Suppressor macrophage (primary cell): Measurements from ENCODE around the gene SMC2.

Experiments
- DNase-seq, 4 experiments: peaks; one replicate each; pipeline ENCODE4 v3.0.0-alpha.2; 2020 to 2022
- total RNA-seq, 17 experiments: gene quantifications; one replicate each; lab custom pipeline; 2026; ENCODE audit warnings: mixed read lengths in 6 of 17, inconsistent platforms in 3 of 17; lab: John Stamatoyannopoulos, UW

Gene SMC2
- total RNA-seq: 19.6 to 135 (median 57.3) reads per million in 17 experiments

DNA sequence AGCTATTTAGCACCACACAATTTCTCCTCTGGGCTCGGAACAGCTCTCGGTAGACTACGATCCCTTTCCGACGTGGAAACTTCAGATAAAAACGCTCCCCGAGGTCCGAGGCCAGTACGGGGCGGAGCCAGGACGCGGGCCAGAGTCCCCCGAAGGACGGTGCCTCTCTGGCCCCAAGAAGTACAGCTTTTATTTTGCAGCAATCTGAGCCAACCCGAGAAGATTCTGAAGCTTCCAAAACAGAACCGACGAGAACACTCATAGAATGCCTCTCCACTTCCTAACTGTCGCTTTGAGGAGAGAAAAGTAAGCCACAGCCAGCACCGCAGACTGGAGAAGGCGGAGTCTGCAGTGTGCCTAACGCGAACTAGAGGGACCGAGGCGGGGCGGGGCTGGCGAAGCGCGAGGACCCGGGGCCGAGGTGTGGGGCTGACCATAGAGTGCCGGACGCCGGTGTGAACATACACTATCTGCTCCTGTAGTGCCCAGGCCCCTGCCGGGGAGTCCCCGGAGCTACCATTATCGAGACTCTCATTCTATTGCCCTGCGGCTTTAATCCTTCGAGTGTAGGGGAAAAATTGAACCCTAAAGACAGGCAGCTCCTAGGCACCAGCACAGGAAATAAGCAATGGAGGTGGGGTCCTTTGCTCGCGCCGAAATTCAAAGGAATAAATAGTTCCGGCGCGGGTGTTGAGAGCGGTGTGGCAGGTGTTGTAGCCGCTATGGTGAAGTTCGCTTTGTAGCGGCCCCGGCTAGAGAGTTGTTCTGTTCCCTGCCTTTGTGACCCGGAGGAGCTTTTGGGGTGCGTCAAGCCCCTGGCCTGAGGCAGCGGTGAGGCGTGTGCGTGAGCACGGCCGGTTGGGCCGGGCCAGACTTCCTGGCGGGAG is at the start of gene SMC2:
Gene SMC2, plus strand, starts transcription at position 663 of the 887 bp plus-strand sequence. CDS start 1,076 bp downstream, outside the sequence.
- DNase-seq: peak; percentile 95 to 98 (median 96)

DNA sequence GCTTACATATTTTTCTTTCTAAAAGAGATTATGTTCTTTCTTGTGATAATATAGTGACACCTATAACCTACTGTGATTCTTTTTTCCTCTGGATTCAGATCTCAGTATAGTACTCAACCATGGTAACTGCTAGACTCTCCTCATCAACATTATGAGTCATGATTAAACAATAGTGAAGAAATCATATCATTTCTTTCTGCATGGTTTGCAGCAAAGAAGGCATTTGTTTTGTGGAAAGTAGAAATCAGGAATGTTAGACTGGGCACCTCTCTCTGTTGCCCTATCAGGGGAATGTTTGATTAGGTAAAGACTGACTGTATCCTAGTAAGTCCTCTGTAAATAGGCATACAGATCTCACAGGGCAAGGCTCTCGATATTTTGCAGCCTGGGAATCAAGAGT is 25.6 kb upstream of the SMC2 start:
- no peak for DNase-seq

DNA sequence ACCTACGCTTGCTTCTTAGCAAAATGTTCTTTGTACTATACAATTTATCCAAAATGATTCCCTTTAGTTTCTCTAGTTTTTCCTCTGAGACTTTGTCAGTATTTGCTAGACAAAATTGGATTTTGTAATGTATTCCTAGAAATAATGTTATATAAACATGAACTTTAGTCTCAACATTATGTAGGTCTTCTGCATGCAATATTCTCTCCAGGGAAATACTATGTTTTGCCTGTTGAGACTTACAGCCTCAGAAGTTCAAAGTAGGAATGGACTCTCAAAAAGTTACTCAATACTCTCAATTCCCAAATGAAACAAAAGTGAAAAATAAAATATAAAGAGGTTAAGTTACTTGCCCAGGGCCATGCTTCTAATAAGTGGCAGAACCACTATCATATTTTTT is 24.8 kb upstream of the SMC2 start:
- no peak for DNase-seq

DNA sequence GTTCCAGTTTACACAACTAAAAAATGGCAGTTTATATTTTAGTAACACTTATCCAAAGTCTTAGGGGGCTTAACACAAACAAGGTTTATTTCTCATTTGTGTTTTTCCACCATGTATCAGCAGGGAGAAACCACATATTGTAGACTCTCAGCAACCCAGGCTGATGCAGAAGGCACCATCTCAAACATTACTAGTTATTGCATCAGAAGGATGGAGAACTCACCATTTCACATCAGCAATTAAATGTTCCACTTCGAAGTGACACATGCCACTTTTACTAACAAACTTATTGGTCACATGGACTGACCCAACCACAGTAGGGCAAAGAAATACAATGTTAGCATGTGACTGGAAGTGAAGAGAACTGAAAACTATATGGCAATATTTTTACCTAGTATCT is 22.5 kb upstream of the SMC2 start:
- no peak for DNase-seq

DNA sequence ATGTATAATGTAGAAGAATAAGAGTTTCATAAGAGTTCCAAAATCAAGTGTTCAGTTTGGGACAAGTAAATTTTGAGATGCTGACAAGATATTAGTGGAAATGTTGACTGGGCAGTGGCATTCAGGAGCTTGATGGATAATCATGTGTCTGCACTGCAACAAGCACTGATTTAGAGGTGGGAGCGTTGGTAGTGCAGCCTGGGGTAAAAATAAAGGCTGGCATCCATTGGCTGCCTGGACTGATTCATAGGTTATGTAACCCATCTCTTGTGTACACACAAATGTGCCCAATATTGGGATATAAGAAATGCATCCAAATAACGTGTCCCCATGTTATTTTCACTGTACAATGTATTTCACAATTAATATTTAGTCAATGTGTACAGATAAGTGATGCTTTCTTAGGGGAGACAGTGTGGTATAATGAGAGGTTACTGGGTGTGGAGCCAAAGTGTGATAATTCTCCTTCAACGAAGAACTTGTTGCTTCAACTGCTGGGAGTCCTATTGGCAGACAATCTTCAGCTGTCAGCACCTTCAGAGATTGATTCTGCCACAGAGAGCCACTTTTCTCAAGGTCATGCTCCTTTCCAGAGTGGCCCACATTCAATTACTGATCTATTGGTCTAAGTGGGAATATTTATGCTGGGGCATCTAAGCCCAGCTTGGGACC is 20.9 kb upstream of the SMC2 start:
- no peak for DNase-seq

DNA sequence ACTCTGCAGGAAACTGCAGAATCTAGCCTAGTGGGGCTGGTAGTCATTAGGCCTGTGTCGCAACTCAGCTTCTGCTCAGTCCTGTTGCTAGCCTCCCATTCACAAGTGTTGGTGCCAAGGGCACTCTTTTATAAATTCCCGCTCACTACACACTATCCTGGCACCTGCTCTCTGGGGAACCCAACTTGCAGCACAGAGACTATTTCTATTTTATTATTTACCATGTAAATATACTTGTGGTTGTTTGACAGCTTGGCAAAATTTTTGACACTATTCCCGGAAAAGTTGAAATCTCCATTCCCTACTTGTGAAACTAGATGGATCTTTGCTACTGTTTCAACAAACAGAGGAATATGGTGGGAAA is 20.4 kb upstream of the SMC2 start:
- DNase-seq: no peak

DNA sequence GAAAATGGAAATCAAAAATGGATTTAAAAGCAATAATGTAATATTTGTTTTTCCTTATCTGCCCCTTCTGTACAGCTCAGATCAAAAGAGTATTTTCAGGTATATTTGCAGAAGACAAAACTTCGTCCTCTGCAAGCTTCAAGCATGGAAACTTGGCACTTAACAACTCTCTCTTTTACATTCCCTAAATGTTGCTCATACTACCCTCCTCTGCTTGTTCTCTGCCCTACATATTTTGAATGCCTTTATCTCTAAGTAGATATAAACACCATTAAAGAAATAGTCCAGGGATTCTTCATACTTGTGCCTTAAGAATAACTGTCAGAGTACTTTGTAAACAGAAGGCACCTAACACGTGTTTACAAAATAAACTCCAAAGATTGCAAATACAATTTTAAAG is 19.2 kb upstream of the SMC2 start:
- no peak for DNase-seq

DNA sequence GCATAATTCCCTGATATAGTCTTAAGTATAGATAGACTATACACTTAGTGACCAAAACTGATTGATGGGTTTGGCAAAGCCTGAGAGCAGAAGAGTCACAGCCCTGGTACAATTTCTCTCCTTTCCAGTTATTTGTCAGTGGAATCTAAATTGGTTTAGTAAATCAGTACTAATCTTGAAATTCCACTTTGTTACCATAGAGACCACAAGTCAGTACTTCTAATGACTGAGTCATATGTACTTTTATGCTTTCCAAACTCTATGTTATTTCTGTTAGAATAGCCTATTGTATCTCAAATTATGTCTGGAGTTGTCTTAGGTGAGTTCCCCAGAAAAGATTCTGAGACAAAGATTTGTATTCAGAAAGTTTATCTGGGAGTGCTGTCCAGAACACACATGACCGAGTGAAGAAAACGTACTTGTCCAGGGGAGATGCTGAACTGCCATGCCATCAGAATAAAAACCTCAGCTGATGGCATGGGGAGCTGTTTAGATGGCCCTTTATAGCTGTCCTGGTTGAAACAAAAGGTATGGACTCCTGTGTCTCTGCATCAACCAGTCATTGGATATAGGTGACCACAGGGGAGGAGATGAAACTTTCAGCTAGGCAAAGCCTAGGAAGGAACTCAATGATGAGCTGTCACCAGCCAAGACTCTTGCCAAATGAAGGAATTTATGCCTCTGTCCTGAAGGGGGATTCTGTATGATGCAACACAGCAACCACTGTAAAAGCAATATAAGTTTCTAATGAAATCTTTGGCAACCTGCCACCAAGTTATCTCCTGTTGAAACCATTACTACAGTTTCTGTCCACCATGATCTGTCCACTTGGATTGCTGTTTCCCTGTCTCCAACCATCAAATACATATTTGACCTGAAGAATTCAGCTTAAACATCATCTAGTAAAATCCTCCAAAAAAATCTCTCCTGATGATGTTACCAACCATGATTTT is 18.0 kb upstream of the SMC2 start:
- DNase-seq: no peak

DNA sequence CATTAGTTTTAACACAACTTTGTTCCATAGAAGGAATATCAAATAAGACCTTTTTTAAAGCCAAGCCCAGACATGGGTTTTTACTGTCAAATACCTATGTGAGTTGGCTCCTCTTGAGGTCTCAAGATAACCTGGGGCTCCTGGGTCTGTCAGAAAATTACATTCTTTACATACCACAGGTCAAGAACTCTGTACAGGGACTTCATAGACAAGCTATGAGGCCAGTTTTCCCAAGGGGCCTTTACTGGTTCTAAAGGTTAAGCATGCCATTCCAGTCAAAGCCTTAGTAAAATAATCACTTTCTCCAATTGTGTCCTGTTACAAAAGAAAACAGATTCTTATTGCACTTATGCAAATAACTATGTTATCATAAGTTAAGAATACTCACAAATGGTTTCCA is 15.5 kb upstream of the SMC2 start:
- no peak for DNase-seq

DNA sequence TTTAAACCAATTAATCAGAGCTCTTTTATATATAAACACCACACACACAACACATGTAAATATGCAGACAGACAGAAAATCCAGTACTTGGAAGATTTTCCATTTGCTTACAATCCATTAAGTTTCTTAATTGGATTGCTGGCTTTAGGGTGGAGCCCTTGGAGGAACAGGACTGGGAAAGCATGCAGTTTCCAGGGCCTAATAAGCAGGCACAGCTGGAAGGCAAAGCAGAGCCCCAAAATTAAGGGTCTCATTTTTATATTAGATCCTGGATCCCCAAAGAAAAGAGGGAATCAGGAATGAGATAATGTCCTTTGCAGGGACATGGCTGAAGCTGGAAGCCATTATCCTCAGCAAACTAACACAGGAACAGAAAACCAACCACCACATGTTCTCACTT is 13.1 kb upstream of the SMC2 start:
- DNase-seq: no peak

DNA sequence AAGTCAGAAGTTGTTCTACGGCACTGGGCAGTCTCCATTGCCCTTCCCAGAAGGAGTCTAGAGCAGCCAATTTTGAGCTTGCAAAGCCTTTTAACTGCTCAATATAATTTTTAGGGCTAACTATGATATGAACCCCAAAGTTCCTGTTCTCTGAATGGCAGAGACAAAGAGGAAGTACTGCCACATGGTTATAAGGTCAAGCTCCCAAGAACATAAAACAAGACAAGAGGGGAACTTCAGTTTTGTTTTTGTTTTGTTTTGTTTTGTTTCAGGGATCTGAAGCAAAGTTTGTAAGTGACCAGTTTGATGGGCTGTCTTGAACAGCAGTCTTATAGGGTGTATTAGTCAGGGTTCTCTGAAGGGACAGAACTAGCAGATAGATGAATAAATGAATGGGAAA is 11.9 kb upstream of the SMC2 start:
- peak; percentile 23 to 72 (median 50) for DNase-seq

DNA sequence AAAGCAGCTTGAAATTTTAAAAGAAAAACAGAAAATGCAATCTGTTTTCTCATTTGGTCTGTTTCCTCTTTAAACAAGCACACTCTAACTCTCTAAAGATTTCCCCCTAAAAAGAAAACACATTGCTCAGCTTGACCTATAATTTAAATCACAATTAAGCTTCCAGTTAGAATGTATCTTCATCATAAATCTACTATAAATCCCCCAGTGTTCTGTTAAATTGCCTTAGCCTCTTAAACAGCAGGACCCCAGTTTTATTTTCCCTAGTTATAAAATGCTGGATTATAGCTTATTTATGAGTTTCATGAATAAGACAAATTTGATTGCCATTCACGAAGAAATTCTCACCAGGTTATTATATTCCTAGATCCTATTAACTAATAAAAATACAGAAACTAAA is 8.6 kb upstream of the SMC2 start:
- DNase-seq: no peak

DNA sequence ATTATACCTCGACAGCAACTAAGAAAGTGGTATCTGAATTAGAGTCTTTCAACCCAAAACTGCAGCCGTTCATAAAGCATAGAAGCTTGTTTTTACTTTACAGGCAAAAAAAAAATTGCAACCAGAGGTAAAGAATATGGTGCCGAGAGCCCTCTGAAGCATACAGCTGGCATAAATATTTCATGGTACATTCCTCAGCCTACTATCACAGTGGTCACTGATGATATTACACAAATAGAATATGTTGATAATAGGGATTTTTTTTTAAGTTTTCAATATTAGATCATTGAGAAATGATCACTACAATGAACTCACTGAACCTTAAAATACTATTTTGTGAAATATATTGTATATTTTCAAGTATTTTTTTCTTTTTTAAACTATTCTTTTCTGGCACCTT is 6.2 kb upstream of the SMC2 start:
- no peak for DNase-seq

DNA sequence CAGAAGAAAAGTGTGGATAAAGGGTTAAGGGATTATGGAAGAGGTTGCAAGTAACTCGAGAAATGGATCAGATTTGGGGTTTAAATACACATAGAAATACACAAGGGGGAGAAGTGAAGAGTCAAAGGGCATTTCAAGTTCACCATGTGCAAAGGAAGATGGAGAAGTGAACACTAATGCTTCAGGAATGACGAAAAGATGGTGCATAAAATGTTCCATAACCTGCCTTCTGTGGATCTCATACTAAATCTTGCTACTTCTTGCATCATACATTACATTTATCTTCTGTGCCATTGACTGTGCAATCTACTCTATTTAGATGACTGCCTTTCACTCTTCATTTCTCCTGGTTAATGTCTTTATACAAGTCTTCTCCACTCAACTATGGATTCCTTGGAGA is 5.7 kb upstream of the SMC2 start:
- no peak for DNase-seq

DNA sequence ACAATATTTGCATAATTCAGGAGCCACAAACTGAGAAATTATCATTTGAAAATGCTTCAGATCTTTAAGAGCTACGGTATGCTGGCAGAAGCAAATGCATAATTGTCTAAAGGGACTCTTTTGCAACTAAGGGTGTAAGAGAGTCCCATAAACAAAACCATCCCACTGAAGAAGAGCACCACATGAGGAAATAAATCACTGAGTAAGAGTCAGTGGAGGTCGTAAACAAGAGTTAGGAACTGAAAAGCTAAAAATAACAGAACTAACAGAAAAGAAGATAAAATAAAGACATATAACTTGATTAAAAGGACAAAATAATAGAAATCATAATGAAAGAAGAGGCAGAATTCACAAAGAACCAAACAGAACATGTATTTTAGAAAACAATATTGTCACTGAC is 3.5 kb upstream of the SMC2 start:
- DNase-seq: peak in 2 of 4 experiments; percentile 7 to 8

DNA sequence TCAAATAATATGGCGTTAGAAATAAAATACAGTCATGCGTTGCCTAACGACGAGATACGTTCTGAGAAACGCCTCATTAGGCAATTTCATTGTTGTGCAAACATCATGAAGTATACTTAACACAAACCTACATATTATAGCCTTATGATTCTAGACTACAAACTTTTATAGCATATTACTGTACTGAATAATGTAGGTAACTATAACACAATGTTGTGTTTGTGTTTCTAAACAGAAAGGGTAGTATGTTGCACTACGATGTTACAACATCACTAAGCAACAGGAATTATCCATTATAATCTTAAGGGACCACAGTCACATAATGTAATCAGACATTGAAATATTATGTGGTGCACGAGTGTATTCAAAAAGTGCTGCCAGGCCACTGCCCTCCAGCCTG is 3.0 kb upstream of the SMC2 start:
- DNase-seq: peak in 3 of 4 experiments; percentile 12 to 58 (median 45)

DNA sequence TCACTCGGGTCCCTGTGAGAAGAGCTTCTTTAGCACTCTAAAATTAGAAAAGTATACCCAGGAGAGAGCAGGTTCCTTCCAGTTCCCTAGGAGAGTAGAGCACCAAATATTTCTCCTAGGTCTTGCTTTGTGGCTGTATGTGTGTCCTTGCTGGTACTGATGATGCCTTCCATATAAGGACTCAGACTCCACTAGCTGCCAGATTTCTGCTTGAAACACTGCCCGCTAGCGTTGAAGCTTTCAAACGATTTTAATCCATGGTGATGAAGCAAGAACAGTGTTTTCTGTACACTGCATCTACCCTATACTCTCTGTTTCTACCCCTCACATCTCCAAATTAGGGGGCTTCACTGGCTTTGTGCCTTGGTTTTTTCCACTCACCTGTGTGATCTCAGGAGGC is 2.4 kb upstream of the SMC2 start:
- DNase-seq: peak; percentile 21 to 76 (median 46)

DNA sequence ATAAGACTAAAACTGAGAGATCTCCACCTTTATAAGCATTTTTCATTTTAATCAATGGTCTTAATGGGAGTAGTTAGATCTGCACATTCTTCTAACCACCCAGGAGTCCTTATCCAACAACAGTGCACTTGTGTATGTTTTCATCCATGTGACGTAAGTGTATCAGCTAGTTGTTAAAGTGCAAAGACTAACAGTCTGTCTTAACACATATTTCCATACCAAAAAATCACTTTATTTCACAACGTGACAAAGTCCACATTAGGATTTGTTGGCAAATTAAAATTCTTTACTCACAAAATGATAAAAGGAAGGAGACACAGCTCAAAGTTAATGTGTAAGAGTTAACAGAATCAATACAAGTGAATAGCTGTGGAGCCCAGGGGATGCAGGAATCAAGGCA is 1.9 kb upstream of the SMC2 start:
- DNase-seq: no peak

DNA sequence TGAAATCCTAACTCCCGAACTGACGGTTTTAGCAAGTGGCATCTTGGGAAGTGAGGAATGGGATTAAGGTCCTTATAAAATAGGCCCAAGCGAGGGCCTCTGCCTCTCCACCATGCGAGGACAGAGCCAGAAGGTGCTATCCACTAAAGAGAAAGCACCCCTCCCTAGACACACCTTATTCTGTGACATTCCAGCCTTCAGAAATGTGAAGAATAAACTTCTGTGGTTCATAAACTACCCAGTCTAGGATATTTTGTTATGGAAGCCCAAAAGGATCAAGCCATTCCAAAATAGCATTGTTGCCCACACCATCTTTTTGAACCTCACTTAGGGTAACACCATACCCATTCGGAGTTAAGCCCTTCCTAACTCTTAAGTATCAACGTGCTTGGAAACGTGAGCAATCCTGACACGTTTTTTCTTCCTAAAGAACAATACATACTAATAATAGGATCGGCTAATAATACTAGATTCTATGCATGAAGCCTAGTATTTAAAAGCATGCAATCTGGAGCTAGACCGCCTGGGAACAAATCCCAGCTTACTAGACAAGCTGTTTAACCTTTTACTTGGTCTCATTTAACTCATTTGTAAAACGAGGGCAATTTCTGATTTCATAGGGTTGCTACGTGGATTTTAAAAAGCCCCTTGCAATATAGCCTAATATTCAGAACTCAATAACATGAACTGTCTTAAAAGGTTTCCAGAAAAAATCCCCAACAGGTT is 1.1 kb upstream of the SMC2 start:
- peak in 1 of 4 experiments; percentile 17 for DNase-seq

DNA sequence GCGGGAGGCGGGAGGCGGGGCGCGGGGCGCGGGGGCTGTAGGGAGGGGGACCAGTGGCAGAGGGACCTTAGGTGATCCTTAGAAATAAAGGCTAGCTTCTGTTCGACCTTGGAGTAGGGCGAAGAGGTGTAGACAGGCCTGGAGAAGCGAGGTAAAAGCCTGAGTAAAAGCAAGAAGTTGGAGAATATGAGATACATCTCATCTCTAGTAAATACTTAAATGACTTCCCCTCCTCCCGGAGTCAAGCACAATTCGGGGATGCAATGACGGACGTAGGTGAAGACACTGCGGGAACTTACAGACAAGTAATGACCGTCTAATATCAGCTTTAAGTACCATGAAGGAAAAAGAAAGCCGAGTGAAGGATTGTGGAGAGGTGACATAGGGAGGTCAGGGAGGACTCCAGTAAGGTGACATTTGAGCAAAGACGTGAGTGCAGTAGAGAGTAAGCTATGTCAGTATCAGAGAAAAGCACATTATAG is 466 bp downstream of the SMC2 start:
- DNase-seq: no peak

DNA sequence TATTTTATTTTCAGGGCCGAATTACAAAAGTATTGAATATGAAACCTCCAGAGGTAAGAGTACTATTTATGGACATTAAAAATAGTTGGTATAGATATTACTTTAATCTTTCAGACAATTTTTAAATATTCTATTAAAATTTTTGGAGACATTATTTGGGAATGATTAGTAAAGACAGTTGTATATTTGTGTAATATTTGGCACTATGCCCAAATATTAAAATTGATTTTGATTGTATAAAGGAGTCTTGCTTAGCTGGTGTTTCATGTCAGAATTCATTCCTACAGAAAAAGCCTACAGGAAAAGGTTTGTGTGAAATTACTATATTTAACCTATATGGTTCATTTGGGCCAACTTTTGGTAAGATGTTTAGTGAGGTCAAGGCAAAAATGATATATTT is 5.5 kb downstream of the SMC2 start:
- DNase-seq: no peak

DNA sequence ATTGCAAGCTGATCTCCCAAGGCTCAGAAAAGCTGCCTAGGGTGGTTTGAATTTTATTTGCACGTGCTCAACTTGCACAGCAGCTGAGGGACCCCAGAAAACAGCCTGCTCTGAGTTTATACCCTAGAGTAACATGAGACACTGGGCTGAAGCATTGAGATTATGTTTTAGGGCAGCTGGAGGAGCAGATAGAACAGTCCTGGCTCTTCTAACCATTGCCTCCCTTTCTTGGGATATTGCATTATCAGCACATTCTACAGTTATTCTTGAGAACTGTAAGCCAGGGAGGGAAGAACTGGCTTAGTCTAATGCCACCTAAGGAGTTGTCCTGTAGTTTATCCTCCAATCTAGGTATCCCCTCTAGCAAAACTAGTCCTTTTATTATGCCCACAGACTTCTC is 10.3 kb downstream of the SMC2 start:
- DNase-seq: no peak
